ENCODE data around the gene GRB14.

Gene GRB14

DNA sequence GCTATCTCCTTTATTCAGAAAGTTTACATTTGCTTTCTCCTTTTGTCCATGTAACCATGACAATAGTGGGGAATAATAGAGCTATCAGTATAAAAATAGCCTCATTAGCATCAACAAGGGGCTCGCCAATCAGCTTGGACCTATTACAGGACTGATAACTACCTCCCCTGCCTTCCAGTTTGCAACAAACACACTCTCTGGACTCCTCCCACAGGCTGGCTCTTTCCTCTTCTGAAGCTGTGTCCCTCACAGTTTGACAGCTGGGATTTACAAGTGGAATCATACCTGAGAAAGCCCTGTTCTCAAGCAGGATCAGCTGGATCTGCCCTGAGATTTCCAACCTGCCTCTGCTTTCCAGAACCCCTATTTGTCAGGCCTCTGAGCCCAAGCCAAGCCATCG, 162.5 kb downstream of the GRB14 start:
- Histone ChIP-seq H2AFZ (ENCODE audit: low read length, unreplicated experiment) (no peak overlapping the region), H3K36me3 (ENCODE audit: insufficient read depth, low read length) (no peaks in the 10 kb centered on the region), H3K27ac (ENCODE audit: low read depth, low read length) (no peak overlapping the region), H3K4me3 (ENCODE audit: low read depth, low read length) (no peak overlapping the region), H3K27me3 (ENCODE audit: insufficient read depth, low read length) (no peaks in the 10 kb centered on the region), H3K4me1 (ENCODE audit: control insufficient read depth, insufficient read depth, low read length, unreplicated experiment) (no peaks in the 10 kb centered on the region), H3K79me2 (ENCODE audit: control insufficient read depth, insufficient read depth, low read length, unreplicated experiment) (no peaks in the 10 kb centered on the region)

DNA sequence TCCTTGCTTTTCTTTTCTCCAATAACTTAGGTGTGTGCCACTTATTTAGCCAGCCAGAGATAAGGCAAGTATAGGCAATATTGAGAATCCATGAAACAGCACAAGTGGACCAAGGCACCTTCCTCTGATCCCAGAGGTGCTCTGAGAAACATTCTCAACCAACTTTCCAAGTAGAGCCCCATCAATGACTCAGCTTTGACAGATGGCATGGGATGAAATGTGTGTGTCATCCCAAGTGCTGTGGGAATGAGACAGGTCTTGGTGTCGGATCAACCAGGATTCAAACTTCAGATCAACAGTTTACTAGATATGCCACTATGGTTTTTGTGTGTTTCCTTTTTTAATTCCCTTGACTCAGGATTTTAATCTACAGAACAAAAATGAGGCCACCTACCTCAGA, 164.0 kb downstream of the GRB14 start:
- Histone ChIP-seq H3K4me1 (ENCODE audit: control insufficient read depth, insufficient read depth, low read length, unreplicated experiment) (no peaks in the 10 kb centered on the region), H3K36me3 (ENCODE audit: insufficient read depth, low read length) (no peaks in the 10 kb centered on the region), H2AFZ (ENCODE audit: low read length, unreplicated experiment) (no peak overlapping the region), H3K27me3 (ENCODE audit: insufficient read depth, low read length) (no peaks in the 10 kb centered on the region), H3K27ac (ENCODE audit: low read depth, low read length) (no peak overlapping the region), H3K4me3 (ENCODE audit: low read depth, low read length) (no peak overlapping the region), H3K79me2 (ENCODE audit: control insufficient read depth, insufficient read depth, low read length, unreplicated experiment) (no peaks in the 10 kb centered on the region)

DNA sequence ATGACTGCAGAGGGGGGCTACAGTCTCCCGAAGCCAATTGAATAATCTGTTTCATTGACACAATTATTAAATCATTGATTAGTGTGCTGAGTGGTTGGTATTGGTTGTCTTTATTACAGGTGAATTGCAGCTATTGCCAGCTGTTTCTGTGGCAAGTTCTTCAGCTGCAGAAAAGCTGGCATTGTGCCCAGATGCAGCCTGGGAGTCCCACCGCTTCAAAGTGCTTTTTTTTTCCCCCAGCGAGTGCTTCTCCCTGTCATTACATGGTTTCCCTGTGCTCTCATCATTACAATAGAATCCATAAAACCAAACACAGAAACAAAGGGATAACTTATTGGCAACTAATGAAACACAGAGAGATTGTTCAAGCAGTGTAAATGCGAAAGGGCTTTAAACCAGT, 164.7 kb downstream of the GRB14 start:
- H3K4me1 ChIP-seq (ENCODE audit: control insufficient read depth, insufficient read depth, low read length, unreplicated experiment): no peaks in the 10 kb centered on the region
- no peaks in the 10 kb centered on the region for H3K27me3 ChIP-seq (ENCODE audit: insufficient read depth, low read length)
- H3K4me3 ChIP-seq (ENCODE audit: low read depth, low read length): no peak overlapping the region
- H3K27ac ChIP-seq (ENCODE audit: low read depth, low read length): no peak overlapping the region
- H3K79me2 ChIP-seq (ENCODE audit: control insufficient read depth, insufficient read depth, low read length, unreplicated experiment): no peaks in the 10 kb centered on the region
- H3K36me3 ChIP-seq (ENCODE audit: insufficient read depth, low read length): no peaks in the 10 kb centered on the region
- no peak overlapping the region for H2AFZ ChIP-seq (ENCODE audit: low read length, unreplicated experiment)

DNA sequence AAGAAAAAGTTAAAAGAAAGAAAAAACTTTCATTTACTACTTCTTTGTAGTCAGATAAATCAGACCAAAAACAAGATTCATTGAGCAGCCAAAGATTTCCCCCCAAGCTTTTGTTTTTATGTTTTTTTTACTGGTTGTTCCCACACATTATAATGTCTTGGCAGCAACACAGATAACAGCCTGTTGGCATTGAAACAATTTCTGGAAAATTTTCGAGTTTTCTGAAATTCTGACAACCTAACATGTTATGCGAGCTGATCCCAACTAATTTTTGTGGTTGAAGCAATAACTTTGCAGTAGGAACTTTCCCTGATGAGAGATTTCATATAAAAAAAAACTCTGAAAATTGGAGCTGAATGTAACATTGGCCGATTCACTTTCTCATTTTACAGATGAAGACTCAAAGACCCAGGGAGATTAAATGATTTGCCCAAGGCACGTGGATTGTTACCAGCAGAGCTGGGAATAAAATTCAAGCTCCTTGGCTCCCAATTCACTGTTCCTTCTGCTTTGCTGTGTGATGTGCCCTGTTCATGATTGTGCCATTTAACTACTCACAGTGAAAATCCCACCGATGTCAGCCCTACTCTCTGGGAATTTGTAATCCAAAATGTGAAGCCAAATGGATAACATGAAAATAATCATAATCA, 167.5 kb downstream of the GRB14 start:
- no peaks in the 10 kb centered on the region for H3K4me1 ChIP-seq (ENCODE audit: control insufficient read depth, insufficient read depth, low read length, unreplicated experiment)
- no peaks in the 10 kb centered on the region for H3K36me3 ChIP-seq (ENCODE audit: insufficient read depth, low read length)
- H3K4me3 ChIP-seq (ENCODE audit: low read depth, low read length): no peak overlapping the region
- H2AFZ ChIP-seq (ENCODE audit: low read length, unreplicated experiment): no peak overlapping the region
- no peaks in the 10 kb centered on the region for H3K27me3 ChIP-seq (ENCODE audit: insufficient read depth, low read length)
- no peaks in the 10 kb centered on the region for H3K79me2 ChIP-seq (ENCODE audit: control insufficient read depth, insufficient read depth, low read length, unreplicated experiment)
- H3K27ac ChIP-seq (ENCODE audit: low read depth, low read length): no peak overlapping the region

DNA sequence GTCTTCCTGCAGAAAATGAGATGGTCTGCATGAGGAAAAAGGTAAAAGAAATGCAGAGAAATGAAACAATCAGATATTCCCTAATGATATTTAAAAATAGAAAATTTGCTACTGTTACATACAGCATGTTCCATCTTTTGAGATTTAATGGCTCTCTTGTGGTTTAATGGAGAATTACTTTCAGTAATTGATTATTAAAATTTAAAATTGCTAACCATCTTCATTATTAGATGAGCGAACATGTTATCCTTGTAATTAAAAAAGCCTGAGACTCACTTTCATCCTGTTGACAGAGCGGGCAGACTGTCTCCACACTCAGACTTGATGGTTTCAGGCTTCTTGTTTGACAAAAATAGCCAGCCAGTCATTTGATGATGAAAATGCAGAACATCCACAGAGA, 171.0 kb downstream of the GRB14 start:
- no peak overlapping the region for H3K4me3 ChIP-seq (ENCODE audit: low read depth, low read length)
- no peak overlapping the region for H2AFZ ChIP-seq (ENCODE audit: low read length, unreplicated experiment)
- H3K27ac ChIP-seq (ENCODE audit: low read depth, low read length): no peak overlapping the region
- H3K4me1 ChIP-seq (ENCODE audit: control insufficient read depth, insufficient read depth, low read length, unreplicated experiment): no peaks in the 10 kb centered on the region
- H3K79me2 ChIP-seq (ENCODE audit: control insufficient read depth, insufficient read depth, low read length, unreplicated experiment): no peaks in the 10 kb centered on the region
- H3K36me3 ChIP-seq (ENCODE audit: insufficient read depth, low read length): no peaks in the 10 kb centered on the region
- H3K27me3 ChIP-seq (ENCODE audit: insufficient read depth, low read length): no peaks in the 10 kb centered on the region

DNA sequence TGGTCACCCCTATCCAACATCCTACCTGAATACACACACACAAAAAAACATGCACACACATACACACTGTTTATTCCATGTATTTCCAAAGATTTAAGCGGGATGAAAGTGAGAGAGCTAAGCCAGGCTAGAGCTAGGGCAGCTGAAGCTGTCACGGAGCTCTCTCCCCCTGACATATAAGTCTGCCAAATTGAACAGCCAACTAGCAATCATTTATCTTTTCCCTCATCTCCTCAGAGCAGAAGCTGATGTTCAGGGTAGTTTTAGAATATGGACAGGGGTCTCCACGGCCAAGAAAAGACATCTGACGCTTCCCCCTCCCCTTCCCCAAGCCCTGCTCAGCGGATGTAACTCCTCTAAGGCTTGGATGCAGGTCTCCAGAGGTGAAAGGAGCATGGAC, 171.6 kb downstream of the GRB14 start:
- Histone ChIP-seq H3K27me3 (ENCODE audit: insufficient read depth, low read length) (no peaks in the 10 kb centered on the region), H3K79me2 (ENCODE audit: control insufficient read depth, insufficient read depth, low read length, unreplicated experiment) (no peaks in the 10 kb centered on the region), H2AFZ (ENCODE audit: low read length, unreplicated experiment) (no peak overlapping the region), H3K4me3 (ENCODE audit: low read depth, low read length) (no peak overlapping the region), H3K36me3 (ENCODE audit: insufficient read depth, low read length) (no peaks in the 10 kb centered on the region), H3K4me1 (ENCODE audit: control insufficient read depth, insufficient read depth, low read length, unreplicated experiment) (no peaks in the 10 kb centered on the region), H3K27ac (ENCODE audit: low read depth, low read length) (no peak overlapping the region)

DNA sequence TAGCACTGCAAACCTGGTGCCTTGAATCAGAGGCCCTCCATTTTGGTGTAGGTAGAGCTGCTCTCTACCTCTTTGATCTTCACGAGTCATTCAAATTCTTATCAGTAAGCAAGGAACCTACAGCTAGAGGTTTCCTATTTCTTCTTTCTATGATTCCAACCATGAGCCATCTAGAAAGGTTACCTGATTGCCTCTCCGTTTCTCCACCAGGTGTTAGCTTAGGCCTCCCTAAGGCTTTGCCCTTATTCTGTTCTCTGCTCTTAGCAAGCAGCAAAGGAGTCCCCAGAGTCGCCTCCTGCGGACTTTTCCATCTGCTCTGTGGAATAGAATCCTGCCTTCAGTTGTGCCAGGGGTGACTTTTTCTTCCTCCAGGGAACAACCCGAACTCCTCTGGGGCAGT, 173.6 kb downstream of the GRB14 start:
- Histone ChIP-seq H3K4me1 (ENCODE audit: control insufficient read depth, insufficient read depth, low read length, unreplicated experiment) (no peaks in the 10 kb centered on the region), H3K27ac (ENCODE audit: low read depth, low read length) (no peak overlapping the region), H3K36me3 (ENCODE audit: insufficient read depth, low read length) (no peaks in the 10 kb centered on the region), H2AFZ (ENCODE audit: low read length, unreplicated experiment) (no peak overlapping the region), H3K4me3 (ENCODE audit: low read depth, low read length) (no peak overlapping the region), H3K79me2 (ENCODE audit: control insufficient read depth, insufficient read depth, low read length, unreplicated experiment) (no peaks in the 10 kb centered on the region), H3K27me3 (ENCODE audit: insufficient read depth, low read length) (no peaks in the 10 kb centered on the region)
